GM12875 (cell line): ENCODE measurements around the gene UBAP2.
"Not testable (repeated sequence)": the region's sequence is repeated elsewhere in the genome, so short reads cannot be mapped to it uniquely, and the experiment has no call there.

ENCODE experiments used
- H3K4me3 ChIP-seq: one replicate; pipeline ENCODE4 v1.5.1; 2011; ENCODE audit warnings: low read depth, low read length, control low read depth
- CTCF ChIP-seq: IDR thresholded peaks from 2 replicates; pipeline ENCODE4 v1.5.1; 2011; ENCODE audit warnings: low read depth, mild to moderate bottlenecking, control low read depth, inconsistent platforms, low read length, moderate library complexity, borderline replicate concordance; ENCODE audit not compliant: insufficient read depth

The UBAP2 gene

GRCh38 chr9:33976414-33976813 lies 72.3 kb downstream of the UBAP2 start:
- H3K4me3 ChIP-seq: no peak overlapping the region
- no peak for TF ChIP-seq CTCF

GRCh38 chr9:33972698-33973097 lies 76.0 kb downstream of the UBAP2 start:
- no peak overlapping the region for H3K4me3 ChIP-seq
- TF ChIP-seq CTCF: no peak

GRCh38 chr9:33964086-33964768 lies 84.5 kb downstream of the UBAP2 start:
- TF ChIP-seq CTCF: no peak
- no peak overlapping the region for H3K4me3 ChIP-seq

GRCh38 chr9:33962468-33962867 lies 86.2 kb downstream of the UBAP2 start:
- not testable (repeated sequence) for H3K4me3 ChIP-seq

- H3K4me3 ChIP-seq: no peak overlapping the region
- TF ChIP-seq CTCF: no peak
These were observed 89.0 kb downstream of the UBAP2 start for GRCh38 chr9:33959725-33960124.

GRCh38 chr9:33956544-33956943 lies 92.1 kb downstream of the UBAP2 start:
- H3K4me3 ChIP-seq: no peak overlapping the region
- TF ChIP-seq CTCF: no peak

GRCh38 chr9:33952066-33952465 lies 96.6 kb downstream of the UBAP2 start:
- H3K4me3 ChIP-seq: no peak overlapping the region
- TF ChIP-seq CTCF: no peak
